Liver (tissue), 9 donors: ENCODE results near the gene AGGF1. TPM values are rescaled to one million over a fixed set of nuclear protein-coding genes. Genes with fewer than 3 reads are reported as not detected.

Experiments used
- DNase-seq: peaks from one replicate; pipeline ENCODE4 v3.0.0-alpha.2; 2017; ENCODE audit warnings: low spot score
- H3K27ac ChIP-seq, 2 donors: one replicate each; pipeline ENCODE4 v1.7.0; 2013; ENCODE audit warnings: inconsistent platforms in 2 of 2, low read length in 2 of 2, control low read depth in 1 of 2, low read depth in 1 of 2, mild to moderate bottlenecking in 1 of 2
- H3K27me3 ChIP-seq, 4 donors: one replicate each; pipeline versions ENCODE4 v1.6.1 to v1.7.0; 2013; ENCODE audit warnings: low read length in 3 of 4, inconsistent platforms in 1 of 4, mild to moderate bottlenecking in 1 of 4, moderate library complexity in 1 of 4; ENCODE audit not compliant: control insufficient read depth in 4 of 4, insufficient read depth in 4 of 4
- H3K36me3 ChIP-seq, 4 donors: one replicate each; pipeline versions ENCODE4 v1.6.1 to v1.7.0; 2013; ENCODE audit warnings: low read length in 3 of 4, mild to moderate bottlenecking in 3 of 4, low read depth in 1 of 4, moderate library complexity in 1 of 4; ENCODE audit not compliant: control insufficient read depth in 4 of 4, insufficient read depth in 3 of 4
- H3K4me1 ChIP-seq, 4 donors: one replicate each; pipeline versions ENCODE4 v1.6.1 to v1.7.0; 2013; ENCODE audit warnings: low read length in 3 of 4, mild to moderate bottlenecking in 3 of 4, moderate library complexity in 1 of 4; ENCODE audit not compliant: control insufficient read depth in 4 of 4, insufficient read depth in 4 of 4
- H3K4me3 ChIP-seq, 3 donors: one replicate each; pipeline versions ENCODE4 v1.6.1 to v1.7.0; 2013; ENCODE audit warnings: low read length in 3 of 3, control low read depth in 1 of 3, low read depth in 1 of 3, mild to moderate bottlenecking in 1 of 3
- H3K9ac ChIP-seq, 2 donors: one replicate each; pipeline ENCODE4 v1.7.0; 2013; ENCODE audit warnings: low read length in 2 of 2, mild to moderate bottlenecking in 2 of 2, moderate library complexity in 2 of 2, control low read depth in 1 of 2, low read depth in 1 of 2
- H3K9me3 ChIP-seq, 4 donors: one replicate each; pipeline versions ENCODE4 v1.6.1 to v1.7.0; 2013; ENCODE audit warnings: low read length in 3 of 4; ENCODE audit not compliant: control insufficient read depth in 4 of 4
- EGR1 ChIP-seq, 2 donors: IDR thresholded peaks; 2 replicates each; pipeline ENCODE4 v1.6.1; 2016 to 2018; ENCODE audit warnings: antibody characterized with exemption in 2 of 2, low read depth in 2 of 2
- FOXA1 ChIP-seq: IDR thresholded peaks from 2 replicates; pipeline ENCODE4 v1.6.1; 2016; ENCODE audit warnings: antibody characterized with exemption
- FOXA2 ChIP-seq: IDR thresholded peaks from 2 replicates; pipeline ENCODE4 v1.6.1; 2016; ENCODE audit warnings: antibody characterized with exemption
- GABPA ChIP-seq, 2 donors: IDR thresholded peaks in 1 of 2; conservative IDR thresholded peaks in 1 of 2; 2 replicates each; pipeline ENCODE4 v1.6.1; 2016; ENCODE audit warnings: antibody characterized with exemption in 2 of 2, mild to moderate bottlenecking in 1 of 2, moderate library complexity in 1 of 2
- HNF4A ChIP-seq, 2 donors: conservative IDR thresholded peaks; 2 replicates each; pipeline ENCODE4 v1.6.1; 2016; ENCODE audit warnings: antibody characterized with exemption in 2 of 2, mild to moderate bottlenecking in 2 of 2
- HNF4G ChIP-seq: IDR thresholded peaks from 2 replicates; pipeline ENCODE4 v1.6.1; 2016; ENCODE audit warnings: antibody characterized with exemption
- JUND ChIP-seq, 2 donors: IDR thresholded peaks; 2 replicates each; pipeline ENCODE4 v1.6.1; 2016; ENCODE audit warnings: antibody characterized with exemption in 2 of 2
- MAX ChIP-seq: IDR thresholded peaks from 2 replicates; pipeline ENCODE4 v1.6.1; 2016; ENCODE audit warnings: antibody characterized with exemption
- NR2F2 ChIP-seq: IDR thresholded peaks from 2 replicates; pipeline ENCODE4 v1.6.1; 2016; ENCODE audit warnings: antibody characterized with exemption
- RAD21 ChIP-seq, 2 donors: IDR thresholded peaks; 2 replicates each; pipeline ENCODE4 v1.6.1; 2016; ENCODE audit warnings: antibody characterized with exemption in 2 of 2, mild to moderate bottlenecking in 2 of 2
- RXRA ChIP-seq, 2 donors: IDR thresholded peaks; 2 replicates each; pipeline ENCODE4 v1.6.1; 2017 to 2018; ENCODE audit warnings: antibody characterized with exemption in 2 of 2, mild to moderate bottlenecking in 1 of 2
- SP1 ChIP-seq: IDR thresholded peaks from 2 replicates; pipeline ENCODE4 v1.6.1; 2018; ENCODE audit warnings: antibody characterized with exemption, mild to moderate bottlenecking
- TAF1 ChIP-seq: conservative IDR thresholded peaks from 2 replicates; pipeline ENCODE4 v1.6.1; 2016; ENCODE audit warnings: antibody characterized with exemption, mild to moderate bottlenecking
- YY1 ChIP-seq: IDR thresholded peaks from 2 replicates; pipeline ENCODE4 v1.6.1; 2016; ENCODE audit warnings: antibody characterized with exemption, mild to moderate bottlenecking
- ZBTB33 ChIP-seq: IDR thresholded peaks from 2 replicates; pipeline ENCODE4 v1.6.1; 2016; ENCODE audit warnings: antibody characterized with exemption
- WGBS: extraction: QIAGEN DNeasy Blood & Tissue Kit; methylation state at CpG from one replicate; pipeline ENCODE4 v1.1.7; 2013; 5-methylcytosine and 5-hydroxymethylcytosine counted together
- polyA plus RNA-seq, 2 donors: library from polyadenylated mRNA; stranded (reverse) in 1 of 2; unstranded in 1 of 2; fragments of 200-250 nt in 1 of 2; fragments of >200 nt in 1 of 2; fragmentation: Nextera tagmentation in 1 of 2; extraction: Ambion mirVana in 1 of 2; gene quantifications; one replicate each; pipeline versions ENCODE4 v1.2.1 to v1.2.3, GENCODE V29; 2013 to 2015
- total RNA-seq, 2 donors: library from RNA; depleted of rRNA; stranded (reverse); fragments of >200 nt; gene quantifications; one replicate each; pipeline ENCODE4 v1.2.3, GENCODE V29; 2014
- TF ChIP-seq, protein P1 (sequence below): IDR thresholded peaks from 2 replicates; pipeline ENCODE4 v1.6.1; 2016; ENCODE audit warnings: antibody characterized with exemption, mild to moderate bottlenecking
- TF ChIP-seq, protein P2 (sequence below): IDR thresholded peaks from 2 replicates; pipeline ENCODE4 v1.6.1; 2016; ENCODE audit warnings: antibody characterized with exemption
- TF ChIP-seq, protein P3 (sequence below): fragments of 150-350 bp; IDR thresholded peaks from 2 replicates; pipeline ENCODE4 v1.5.1; 2017; ENCODE audit warnings: improper control_type of control experiment, low read depth, low read length; ENCODE audit not compliant: missing input control
- donor health status: healthy.
- donor health status: healthy.
- donor health status: healthy.
- donor health status: healthy.
- donor health status: healthy.

Gene AGGF1
- total and polyA plus RNA-seq, 4 donors, result 7.2 to 16.7 (median 15.1) TPM

- no peak overlapping the region for H3K9ac ChIP-seq
- H3K9me3 ChIP-seq, result no peaks in the 10 kb centered on the region
- peaks cover 0 to 3% (median 0%) of the 10 kb centered on the region in 4 donors for H3K4me1 ChIP-seq
- H3K27me3 ChIP-seq, result no peaks in the 10 kb centered on the region
- TF ChIP-seq SP1 (no peak), ZBTB33 (no peak), JUND (IDR thresholded peaks at IDR 0.05) (no peak), YY1 (no peak), RAD21 (IDR thresholded peaks at IDR 0.05) (no peak), GABPA (IDR thresholded peaks at IDR 0.05 in 1 of 2, conservative IDR thresholded peaks at IDR 0.05 in 1 of 2) (no peak), TAF1 (no peak), MAX (no peak), HNF4G (no peak), FOXA2 (no peak), RXRA (IDR thresholded peaks at IDR 0.05) (no peak), HNF4A (conservative IDR thresholded peaks at IDR 0.05) (no peak), NR2F2 (no peak), EGR1 (IDR thresholded peaks at IDR 0.05; ENCODE audit: low read depth in 2 of 2) (no peak), FOXA1 (no peak)
- TF ChIP-seq, protein P1, sequence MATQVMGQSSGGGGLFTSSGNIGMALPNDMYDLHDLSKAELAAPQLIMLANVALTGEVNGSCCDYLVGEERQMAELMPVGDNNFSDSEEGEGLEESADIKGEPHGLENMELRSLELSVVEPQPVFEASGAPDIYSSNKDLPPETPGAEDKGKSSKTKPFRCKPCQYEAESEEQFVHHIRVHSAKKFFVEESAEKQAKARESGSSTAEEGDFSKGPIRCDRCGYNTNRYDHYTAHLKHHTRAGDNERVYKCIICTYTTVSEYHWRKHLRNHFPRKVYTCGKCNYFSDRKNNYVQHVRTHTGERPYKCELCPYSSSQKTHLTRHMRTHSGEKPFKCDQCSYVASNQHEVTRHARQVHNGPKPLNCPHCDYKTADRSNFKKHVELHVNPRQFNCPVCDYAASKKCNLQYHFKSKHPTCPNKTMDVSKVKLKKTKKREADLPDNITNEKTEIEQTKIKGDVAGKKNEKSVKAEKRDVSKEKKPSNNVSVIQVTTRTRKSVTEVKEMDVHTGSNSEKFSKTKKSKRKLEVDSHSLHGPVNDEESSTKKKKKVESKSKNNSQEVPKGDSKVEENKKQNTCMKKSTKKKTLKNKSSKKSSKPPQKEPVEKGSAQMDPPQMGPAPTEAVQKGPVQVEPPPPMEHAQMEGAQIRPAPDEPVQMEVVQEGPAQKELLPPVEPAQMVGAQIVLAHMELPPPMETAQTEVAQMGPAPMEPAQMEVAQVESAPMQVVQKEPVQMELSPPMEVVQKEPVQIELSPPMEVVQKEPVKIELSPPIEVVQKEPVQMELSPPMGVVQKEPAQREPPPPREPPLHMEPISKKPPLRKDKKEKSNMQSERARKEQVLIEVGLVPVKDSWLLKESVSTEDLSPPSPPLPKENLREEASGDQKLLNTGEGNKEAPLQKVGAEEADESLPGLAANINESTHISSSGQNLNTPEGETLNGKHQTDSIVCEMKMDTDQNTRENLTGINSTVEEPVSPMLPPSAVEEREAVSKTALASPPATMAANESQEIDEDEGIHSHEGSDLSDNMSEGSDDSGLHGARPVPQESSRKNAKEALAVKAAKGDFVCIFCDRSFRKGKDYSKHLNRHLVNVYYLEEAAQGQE, result no peak
- TF ChIP-seq, protein P2, sequence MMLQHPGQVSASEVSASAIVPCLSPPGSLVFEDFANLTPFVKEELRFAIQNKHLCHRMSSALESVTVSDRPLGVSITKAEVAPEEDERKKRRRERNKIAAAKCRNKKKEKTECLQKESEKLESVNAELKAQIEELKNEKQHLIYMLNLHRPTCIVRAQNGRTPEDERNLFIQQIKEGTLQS, result no peak
- TF ChIP-seq, protein P3, sequence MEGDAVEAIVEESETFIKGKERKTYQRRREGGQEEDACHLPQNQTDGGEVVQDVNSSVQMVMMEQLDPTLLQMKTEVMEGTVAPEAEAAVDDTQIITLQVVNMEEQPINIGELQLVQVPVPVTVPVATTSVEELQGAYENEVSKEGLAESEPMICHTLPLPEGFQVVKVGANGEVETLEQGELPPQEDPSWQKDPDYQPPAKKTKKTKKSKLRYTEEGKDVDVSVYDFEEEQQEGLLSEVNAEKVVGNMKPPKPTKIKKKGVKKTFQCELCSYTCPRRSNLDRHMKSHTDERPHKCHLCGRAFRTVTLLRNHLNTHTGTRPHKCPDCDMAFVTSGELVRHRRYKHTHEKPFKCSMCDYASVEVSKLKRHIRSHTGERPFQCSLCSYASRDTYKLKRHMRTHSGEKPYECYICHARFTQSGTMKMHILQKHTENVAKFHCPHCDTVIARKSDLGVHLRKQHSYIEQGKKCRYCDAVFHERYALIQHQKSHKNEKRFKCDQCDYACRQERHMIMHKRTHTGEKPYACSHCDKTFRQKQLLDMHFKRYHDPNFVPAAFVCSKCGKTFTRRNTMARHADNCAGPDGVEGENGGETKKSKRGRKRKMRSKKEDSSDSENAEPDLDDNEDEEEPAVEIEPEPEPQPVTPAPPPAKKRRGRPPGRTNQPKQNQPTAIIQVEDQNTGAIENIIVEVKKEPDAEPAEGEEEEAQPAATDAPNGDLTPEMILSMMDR, result no peak
- no peak overlapping the region for H3K4me3 ChIP-seq
- DNase-seq, result no peak
- 90% methylated on average over 2 of the region's 2 CpGs for WGBS
- no peak overlapping the region for H3K27ac ChIP-seq
- no peaks in the 10 kb centered on the region for H3K36me3 ChIP-seq
Measured at GRCh38 chr5:77012601-77013000, 17.6 kb upstream of the AGGF1 start.
